ENCODE results near the gene SLC43A1.

SLC43A1 gene

GRCh38 chr11:57482782-57483561, 32.5 kb downstream of the SLC43A1 start:
- peak; percentile 54 for ATAC-seq (ENCODE audit: low read depth)
- H3K36me3 Mint-ChIP-seq = peaks cover under 1% of the 10 kb centered on the region
- H3K27ac Mint-ChIP-seq = no peak overlapping the region
- H3K9me3 Mint-ChIP-seq = no peaks in the 10 kb centered on the region
- peaks cover 33% of the 10 kb centered on the region for H3K4me1 Mint-ChIP-seq
- H3K27me3 Mint-ChIP-seq = peaks cover 10% of the 10 kb centered on the region
- peak; percentile 53 to 66 for DNase-seq (ENCODE audit: low spot score in 2 of 2)
- peak overlapping the region; percentile 81 for H3K4me3 Mint-ChIP-seq

- peaks cover 10% of the 10 kb centered on the region for H3K27me3 Mint-ChIP-seq
- H3K4me3 Mint-ChIP-seq = peak overlapping the region; percentile 52
- ATAC-seq (ENCODE audit: low read depth) (no peak), DNase-seq (ENCODE audit: low spot score in 2 of 2) (no peak)
- H3K27ac Mint-ChIP-seq = no peak overlapping the region
- no peaks in the 10 kb centered on the region for H3K36me3 Mint-ChIP-seq
- H3K4me1 Mint-ChIP-seq = peaks cover 33% of the 10 kb centered on the region
- no peaks in the 10 kb centered on the region for H3K9me3 Mint-ChIP-seq
Observed at GRCh38 chr11:57481915-57482781, 33.4 kb downstream of the SLC43A1 start.

- Mint-ChIP-seq H3K4me3 (peak overlapping the region; percentile 52), H3K4me1 (peaks cover 36% of the 10 kb centered on the region), H3K27me3 (peaks cover 10% of the 10 kb centered on the region), H3K9me3 (no peaks in the 10 kb centered on the region), H3K27ac (no peak overlapping the region), H3K36me3 (no peaks in the 10 kb centered on the region)
- no peak for DNase-seq (ENCODE audit: low spot score in 2 of 2)
- ATAC-seq (ENCODE audit: low read depth) = no peak
Observed at GRCh38 chr11:57481315-57481714, 34.2 kb downstream of the SLC43A1 start.

GRCh38 chr11:57480409-57481137, 34.9 kb downstream of the SLC43A1 start:
- peaks cover 10% of the 10 kb centered on the region for H3K27me3 Mint-ChIP-seq
- H3K4me3 Mint-ChIP-seq = no peak overlapping the region
- H3K4me1 Mint-ChIP-seq = peaks cover 43% of the 10 kb centered on the region
- no peaks in the 10 kb centered on the region for H3K9me3 Mint-ChIP-seq
- H3K27ac Mint-ChIP-seq = no peak overlapping the region
- no peaks in the 10 kb centered on the region for H3K36me3 Mint-ChIP-seq
- ATAC-seq (ENCODE audit: low read depth) = peak; percentile 22
- DNase-seq (ENCODE audit: low spot score in 2 of 2) = peak in 1 of 2 donors; percentile 30

GRCh38 chr11:57479911-57480310, 35.6 kb downstream of the SLC43A1 start:
- Mint-ChIP-seq H3K27ac (no peak overlapping the region), H3K4me3 (no peak overlapping the region), H3K36me3 (no peaks in the 10 kb centered on the region), H3K4me1 (peaks cover 43% of the 10 kb centered on the region), H3K9me3 (no peaks in the 10 kb centered on the region), H3K27me3 (peaks cover 10% of the 10 kb centered on the region)
- DNase-seq (ENCODE audit: low spot score in 2 of 2) (no peak), ATAC-seq (ENCODE audit: low read depth) (peak; percentile 28)

- ATAC-seq (ENCODE audit: low read depth) = no peak
Observed at GRCh38 chr11:57479021-57479663, 36.4 kb downstream of the SLC43A1 start.

GRCh38 chr11:57477507-57478189, 37.9 kb downstream of the SLC43A1 start:
- Mint-ChIP-seq H3K4me3 (no peak overlapping the region), H3K9me3 (no peaks in the 10 kb centered on the region), H3K4me1 (peaks cover 40% of the 10 kb centered on the region), H3K27me3 (peaks cover 16% of the 10 kb centered on the region), H3K36me3 (no peaks in the 10 kb centered on the region), H3K27ac (no peak overlapping the region)
- ATAC-seq (ENCODE audit: low read depth) = no peak
- DNase-seq (ENCODE audit: low spot score in 2 of 2) = no peak

More at GRCh38 chr11:57479021-57479663, 36.4 kb downstream of the SLC43A1 start:
- Mint-ChIP-seq H3K27me3 (peaks cover 10% of the 10 kb centered on the region), H3K27ac (no peak overlapping the region), H3K36me3 (no peaks in the 10 kb centered on the region), H3K4me1 (peaks cover 37% of the 10 kb centered on the region), H3K9me3 (no peaks in the 10 kb centered on the region), H3K4me3 (no peak overlapping the region)
- no peak for DNase-seq (ENCODE audit: low spot score in 2 of 2)

- H3K27me3 Mint-ChIP-seq = peaks cover 16% of the 10 kb centered on the region
- H3K36me3 Mint-ChIP-seq = no peaks in the 10 kb centered on the region
- ATAC-seq (ENCODE audit: low read depth) (peak; percentile 67), DNase-seq (ENCODE audit: low spot score in 2 of 2) (peak in 1 of 2 donors; percentile 56)
- peaks cover 37% of the 10 kb centered on the region for H3K4me1 Mint-ChIP-seq
- H3K4me3 Mint-ChIP-seq = peak overlapping the region; percentile 89
- H3K27ac Mint-ChIP-seq = peak overlapping the region; percentile 59
- H3K9me3 Mint-ChIP-seq = no peaks in the 10 kb centered on the region
Observed at GRCh38 chr11:57476757-57477506, 38.6 kb downstream of the SLC43A1 start.

- Mint-ChIP-seq H3K9me3 (no peaks in the 10 kb centered on the region), H3K4me1 (peaks cover 31% of the 10 kb centered on the region), H3K36me3 (no peaks in the 10 kb centered on the region), H3K4me3 (peak overlapping the region; percentile 89), H3K27me3 (peaks cover 14% of the 10 kb centered on the region), H3K27ac (no peak overlapping the region)
- peak; percentile 15 to 46 for DNase-seq (ENCODE audit: low spot score in 2 of 2)
- peak; percentile 44 for ATAC-seq (ENCODE audit: low read depth)
Observed at GRCh38 chr11:57476047-57476756, 39.3 kb downstream of the SLC43A1 start.

- H3K27ac Mint-ChIP-seq = no peak overlapping the region
- DNase-seq (ENCODE audit: low spot score in 2 of 2) = no peak
- no peaks in the 10 kb centered on the region for H3K9me3 Mint-ChIP-seq
- no peaks in the 10 kb centered on the region for H3K36me3 Mint-ChIP-seq
- peaks cover 12% of the 10 kb centered on the region for H3K27me3 Mint-ChIP-seq
- peak overlapping the region; percentile 71 for H3K4me3 Mint-ChIP-seq
- ATAC-seq (ENCODE audit: low read depth) = peak; percentile 16
- peaks cover 29% of the 10 kb centered on the region for H3K4me1 Mint-ChIP-seq
Observed at GRCh38 chr11:57475671-57476046, 39.8 kb downstream of the SLC43A1 start.

GRCh38 chr11:57475191-57475590, 40.3 kb downstream of the SLC43A1 start:
- Mint-ChIP-seq H3K36me3 (no peaks in the 10 kb centered on the region), H3K9me3 (no peaks in the 10 kb centered on the region), H3K4me3 (peak overlapping the region; percentile 17), H3K27ac (no peak overlapping the region), H3K27me3 (peaks cover 12% of the 10 kb centered on the region), H3K4me1 (peaks cover 28% of the 10 kb centered on the region)
- no peak for DNase-seq (ENCODE audit: low spot score in 2 of 2)
- no peak for ATAC-seq (ENCODE audit: low read depth)

GRCh38 chr11:57474803-57475115, 40.7 kb downstream of the SLC43A1 start:
- ATAC-seq (ENCODE audit: low read depth) = no peak
- Mint-ChIP-seq H3K36me3 (no peaks in the 10 kb centered on the region), H3K27ac (no peak overlapping the region), H3K4me3 (no peak overlapping the region), H3K27me3 (peaks cover 12% of the 10 kb centered on the region), H3K9me3 (no peaks in the 10 kb centered on the region), H3K4me1 (peaks cover 25% of the 10 kb centered on the region)
- no peak for DNase-seq (ENCODE audit: low spot score in 2 of 2)

Data from memory B cell (primary cell).